Measurements from ENCODE around the gene CMYA5.

CMYA5 gene

GRCh38 chr5:79832911-79833310 is 143.3 kb downstream of the CMYA5 start:
- Histone ChIP-seq H4K20me1 (ENCODE audit: insufficient read depth) (no peaks in the 10 kb centered on the region), H3K4me2 (no peak overlapping the region), H3K27ac (no peak overlapping the region), H3K79me2 (ENCODE audit: insufficient read depth, low read depth) (no peaks in the 10 kb centered on the region), H3K4me1 (ENCODE audit: low read depth, poor library complexity, severe bottlenecking) (no peaks in the 10 kb centered on the region), H2AFZ (ENCODE audit: low read depth) (no peak overlapping the region), H3K36me3 (ENCODE audit: insufficient read depth) (no peaks in the 10 kb centered on the region), H3K9ac (no peak overlapping the region), H3K4me3 (IDR thresholded peaks at IDR 0.05; ENCODE audit: insufficient read depth, low read depth, low read length) (no peak overlapping the region), H3K27me3 (ENCODE audit: insufficient read depth, low read depth) (no peaks in the 10 kb centered on the region)
- TF ChIP-seq, protein P1, sequence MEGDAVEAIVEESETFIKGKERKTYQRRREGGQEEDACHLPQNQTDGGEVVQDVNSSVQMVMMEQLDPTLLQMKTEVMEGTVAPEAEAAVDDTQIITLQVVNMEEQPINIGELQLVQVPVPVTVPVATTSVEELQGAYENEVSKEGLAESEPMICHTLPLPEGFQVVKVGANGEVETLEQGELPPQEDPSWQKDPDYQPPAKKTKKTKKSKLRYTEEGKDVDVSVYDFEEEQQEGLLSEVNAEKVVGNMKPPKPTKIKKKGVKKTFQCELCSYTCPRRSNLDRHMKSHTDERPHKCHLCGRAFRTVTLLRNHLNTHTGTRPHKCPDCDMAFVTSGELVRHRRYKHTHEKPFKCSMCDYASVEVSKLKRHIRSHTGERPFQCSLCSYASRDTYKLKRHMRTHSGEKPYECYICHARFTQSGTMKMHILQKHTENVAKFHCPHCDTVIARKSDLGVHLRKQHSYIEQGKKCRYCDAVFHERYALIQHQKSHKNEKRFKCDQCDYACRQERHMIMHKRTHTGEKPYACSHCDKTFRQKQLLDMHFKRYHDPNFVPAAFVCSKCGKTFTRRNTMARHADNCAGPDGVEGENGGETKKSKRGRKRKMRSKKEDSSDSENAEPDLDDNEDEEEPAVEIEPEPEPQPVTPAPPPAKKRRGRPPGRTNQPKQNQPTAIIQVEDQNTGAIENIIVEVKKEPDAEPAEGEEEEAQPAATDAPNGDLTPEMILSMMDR (conservative IDR thresholded peaks at IDR 0.05; ENCODE audit: low read depth, low read length), result no peak

GRCh38 chr5:79834098-79834753 is 144.6 kb downstream of the CMYA5 start:
- Histone ChIP-seq H3K4me1 (ENCODE audit: low read depth, poor library complexity, severe bottlenecking) (no peaks in the 10 kb centered on the region), H3K36me3 (ENCODE audit: insufficient read depth) (no peaks in the 10 kb centered on the region), H3K79me2 (ENCODE audit: insufficient read depth, low read depth) (no peaks in the 10 kb centered on the region), H2AFZ (ENCODE audit: low read depth) (no peak overlapping the region), H4K20me1 (ENCODE audit: insufficient read depth) (no peaks in the 10 kb centered on the region), H3K4me3 (IDR thresholded peaks at IDR 0.05; ENCODE audit: insufficient read depth, low read depth, low read length) (no peak overlapping the region), H3K4me2 (no peak overlapping the region), H3K27ac (no peak overlapping the region), H3K27me3 (ENCODE audit: insufficient read depth, low read depth) (no peaks in the 10 kb centered on the region), H3K9ac (no peak overlapping the region)
- TF ChIP-seq, protein P1 (conservative IDR thresholded peaks at IDR 0.05; ENCODE audit: low read depth, low read length), result no peak

DNA sequence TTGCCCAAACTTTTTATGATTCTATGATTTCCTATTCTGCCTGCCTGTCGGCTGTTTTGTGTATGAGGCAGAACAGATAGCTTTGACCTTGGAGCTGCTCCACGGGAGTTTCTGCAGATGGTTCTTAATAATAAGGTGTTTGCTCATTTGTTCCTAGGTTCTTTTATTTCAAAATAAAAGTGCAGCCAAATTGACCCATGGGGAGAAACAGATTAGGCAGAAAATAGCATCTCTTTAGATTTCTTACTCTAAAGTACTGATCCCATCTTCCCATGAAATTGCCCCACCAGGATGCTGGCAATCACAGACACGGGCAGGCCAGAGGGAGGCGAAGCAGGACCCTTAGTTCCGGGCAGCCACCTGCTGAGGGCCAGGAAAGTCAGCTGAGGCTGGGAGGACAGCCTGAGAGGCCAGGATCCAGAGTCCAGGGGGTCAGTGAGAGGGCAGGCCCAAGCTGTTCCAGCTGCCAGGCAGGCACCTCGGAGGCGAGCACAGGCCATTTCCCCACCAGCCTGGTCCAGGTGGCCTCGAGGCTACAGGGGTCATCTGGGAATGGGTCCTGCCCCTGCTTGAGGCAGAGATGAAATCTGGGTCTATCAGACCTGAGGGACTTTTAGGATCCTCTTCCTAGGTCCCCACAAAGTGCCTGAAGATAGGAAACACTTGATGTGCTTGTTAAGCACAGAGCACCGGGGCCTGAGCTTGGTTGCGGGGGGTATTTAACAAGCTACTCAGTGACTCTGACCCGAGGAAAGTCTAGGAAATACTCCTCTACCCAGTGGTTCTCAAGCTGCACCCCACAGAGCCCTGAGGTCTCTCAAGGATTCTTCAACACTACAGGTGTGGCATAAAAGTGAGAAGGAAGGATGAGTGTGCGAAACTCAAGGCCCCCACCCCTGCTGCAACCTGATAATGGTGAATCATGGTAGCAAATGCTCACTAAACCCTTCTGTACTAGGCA is 145.4 kb downstream of the CMYA5 start:
- no peaks in the 10 kb centered on the region for H3K79me2 ChIP-seq (ENCODE audit: insufficient read depth, low read depth)
- H3K36me3 ChIP-seq (ENCODE audit: insufficient read depth), result no peaks in the 10 kb centered on the region
- no peaks in the 10 kb centered on the region for H4K20me1 ChIP-seq (ENCODE audit: insufficient read depth)
- H2AFZ ChIP-seq (ENCODE audit: low read depth), result no peak overlapping the region
- no peak overlapping the region for H3K4me3 ChIP-seq (IDR thresholded peaks at IDR 0.05; ENCODE audit: insufficient read depth, low read depth, low read length)
- H3K4me1 ChIP-seq (ENCODE audit: low read depth, poor library complexity, severe bottlenecking), result no peaks in the 10 kb centered on the region
- H3K9ac ChIP-seq, result no peak overlapping the region
- TF ChIP-seq, protein P1 (conservative IDR thresholded peaks at IDR 0.05; ENCODE audit: low read depth, low read length), result no peak
- no peak overlapping the region for H3K4me2 ChIP-seq
- no peak overlapping the region for H3K27ac ChIP-seq
- H3K27me3 ChIP-seq (ENCODE audit: insufficient read depth, low read depth), result no peaks in the 10 kb centered on the region

GRCh38 chr5:79837761-79838551 is 148.3 kb downstream of the CMYA5 start:
- no peaks in the 10 kb centered on the region for H3K4me1 ChIP-seq (ENCODE audit: low read depth, poor library complexity, severe bottlenecking)
- H3K4me3 ChIP-seq (IDR thresholded peaks at IDR 0.05; ENCODE audit: insufficient read depth, low read depth, low read length), result no peak overlapping the region
- H3K4me2 ChIP-seq, result no peak overlapping the region
- no peaks in the 10 kb centered on the region for H3K79me2 ChIP-seq (ENCODE audit: insufficient read depth, low read depth)
- TF ChIP-seq, protein P1 (conservative IDR thresholded peaks at IDR 0.05; ENCODE audit: low read depth, low read length), result no peak
- no peak overlapping the region for H3K9ac ChIP-seq
- H3K36me3 ChIP-seq (ENCODE audit: insufficient read depth), result no peaks in the 10 kb centered on the region
- no peaks in the 10 kb centered on the region for H3K27me3 ChIP-seq (ENCODE audit: insufficient read depth, low read depth)
- H4K20me1 ChIP-seq (ENCODE audit: insufficient read depth), result no peaks in the 10 kb centered on the region
- H3K27ac ChIP-seq, result no peak overlapping the region
- no peak overlapping the region for H2AFZ ChIP-seq (ENCODE audit: low read depth)

All from KMS-11 (cell line).